ELF-1 (cell line): Measurements from ENCODE around the gene CBFA2T3.

Experiments
- DNase-seq: peaks from one replicate; pipeline ENCODE4 v3.0.0-alpha.2; 2016; ENCODE audit warnings: low read depth, low spot score

Gene CBFA2T3

GRCh38 chr16:88863426-88863825, 113.6 kb downstream of the CBFA2T3 start:
- DNase-seq: no peak

DNA sequence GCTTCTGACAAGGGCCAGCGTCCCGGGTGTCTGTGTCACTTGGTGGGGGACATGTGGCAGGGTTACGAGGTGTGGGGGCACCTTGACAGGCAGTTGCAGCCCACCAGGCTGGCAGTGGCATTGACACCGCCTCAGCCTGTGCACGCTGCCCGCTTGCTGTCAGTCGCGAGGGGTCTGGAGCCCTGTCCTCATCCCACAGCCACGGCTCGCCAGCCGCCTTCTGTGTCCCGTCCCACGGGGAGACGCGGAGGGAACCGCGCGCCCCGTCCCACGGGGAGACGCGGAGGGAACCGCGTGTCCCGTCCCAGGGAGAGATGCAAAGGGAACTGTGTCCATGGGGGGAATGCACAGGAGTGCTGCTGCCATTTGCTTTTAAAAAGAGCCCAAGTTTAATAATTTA, 114.0 kb downstream of the CBFA2T3 start:
- no peak for DNase-seq

DNA sequence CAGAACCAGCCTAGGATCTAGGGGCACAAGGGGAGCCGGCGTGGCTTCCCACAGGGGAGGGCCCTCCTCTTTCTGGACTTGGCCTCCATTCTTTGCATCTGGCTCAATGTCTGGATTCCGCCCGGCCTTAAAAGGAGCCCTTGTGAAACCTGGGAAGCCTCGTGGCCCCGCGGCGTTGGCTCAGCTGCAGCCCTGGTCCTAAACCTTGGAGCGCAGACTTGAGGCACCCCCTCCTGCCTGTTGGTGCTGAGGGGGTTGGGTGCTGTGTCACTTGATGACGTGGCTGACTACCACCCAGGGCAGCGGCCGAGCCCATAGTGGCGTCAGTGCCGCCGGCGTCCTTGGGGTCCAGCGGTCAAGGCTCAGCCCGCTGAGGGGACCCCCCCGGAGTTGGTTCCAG, 115.6 kb downstream of the CBFA2T3 start:
- no peak for DNase-seq

GRCh38 chr16:88859381-88860091, 117.5 kb downstream of the CBFA2T3 start:
- no peak for DNase-seq

DNA sequence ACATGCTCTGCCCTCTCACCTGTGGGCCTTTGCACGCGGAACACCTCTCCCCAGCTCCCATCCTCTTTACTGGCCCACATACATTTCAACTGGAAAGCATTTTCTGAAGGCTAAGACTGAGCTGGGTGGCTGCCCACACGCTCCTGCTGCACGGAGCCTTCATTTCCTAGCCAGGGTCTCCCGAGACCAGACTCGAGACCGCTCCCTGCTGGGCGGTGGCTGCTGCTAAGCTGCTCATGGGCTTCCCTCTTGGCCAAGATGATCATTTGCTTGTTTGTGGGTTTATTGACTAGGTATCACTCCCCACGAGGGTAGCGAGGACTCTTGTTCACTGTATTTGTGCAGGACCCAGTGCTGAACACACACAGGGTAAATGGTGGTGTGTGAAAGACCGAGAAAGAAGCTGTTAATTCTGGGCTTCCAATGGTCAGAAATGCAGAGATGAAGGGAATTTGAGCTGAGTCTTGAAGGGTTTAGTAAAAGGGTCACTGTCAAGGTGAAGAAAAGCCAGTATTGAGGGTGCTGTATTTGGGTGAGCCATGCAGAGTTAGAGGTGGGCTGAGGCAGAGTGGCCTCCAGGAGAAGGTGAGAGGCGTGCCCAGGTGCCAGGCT, 119.2 kb downstream of the CBFA2T3 start:
- DNase-seq: peak; percentile 73

GRCh38 chr16:88856828-88857727, 119.9 kb downstream of the CBFA2T3 start, which contains the start of the genes GALNS and TRAPPC2L:
Gene GALNS, minus strand, starts transcription at chr16:88856947. Its CDS starts 70 bp downstream, at chr16:88856877.
Gene TRAPPC2L, plus strand, starts transcription at chr16:88857127. Its CDS starts 24 bp downstream, at chr16:88857151.
- DNase-seq: peak; percentile 96

DNA sequence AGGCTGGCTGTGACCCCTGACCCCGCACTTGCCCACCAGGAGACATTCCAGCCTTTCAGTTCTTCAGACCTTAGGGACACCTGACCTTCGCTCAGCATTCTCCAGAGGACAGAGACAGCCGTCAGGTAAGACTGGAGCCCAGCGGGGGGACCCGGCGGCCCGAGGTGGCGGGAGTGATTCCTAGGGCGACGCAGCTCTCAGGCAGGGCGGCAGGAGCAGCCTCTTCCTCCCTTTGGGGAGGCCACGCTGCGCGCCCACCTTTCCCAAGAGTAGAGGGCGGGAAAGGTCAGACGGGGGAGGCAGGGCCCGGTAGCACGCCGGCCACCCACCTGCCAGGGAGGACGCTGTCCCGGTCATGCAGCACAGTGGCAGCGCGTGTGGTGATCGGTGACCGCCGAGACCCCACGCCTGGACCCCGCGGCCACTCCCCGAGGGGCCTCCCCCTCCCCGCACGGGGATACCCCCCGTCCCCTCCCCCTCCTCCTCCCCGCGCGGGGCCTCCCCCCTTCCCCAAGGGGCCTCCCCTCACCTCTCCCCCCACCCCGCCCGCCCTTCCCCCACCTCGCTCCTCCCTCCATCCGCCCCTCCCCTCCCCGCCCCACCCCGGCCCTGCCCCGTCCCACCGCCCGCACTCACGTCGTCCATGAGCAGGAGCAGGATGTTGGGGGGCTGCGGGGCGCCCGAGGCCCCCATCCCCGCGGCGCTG, 120.7 kb downstream of the CBFA2T3 start:
- DNase-seq: peak; percentile 75

GRCh38 chr16:88855736-88856121, 121.3 kb downstream of the CBFA2T3 start:
- no peak for DNase-seq

- no peak for DNase-seq
Measured at GRCh38 chr16:88855176-88855575, 121.8 kb downstream of the CBFA2T3 start.

DNA sequence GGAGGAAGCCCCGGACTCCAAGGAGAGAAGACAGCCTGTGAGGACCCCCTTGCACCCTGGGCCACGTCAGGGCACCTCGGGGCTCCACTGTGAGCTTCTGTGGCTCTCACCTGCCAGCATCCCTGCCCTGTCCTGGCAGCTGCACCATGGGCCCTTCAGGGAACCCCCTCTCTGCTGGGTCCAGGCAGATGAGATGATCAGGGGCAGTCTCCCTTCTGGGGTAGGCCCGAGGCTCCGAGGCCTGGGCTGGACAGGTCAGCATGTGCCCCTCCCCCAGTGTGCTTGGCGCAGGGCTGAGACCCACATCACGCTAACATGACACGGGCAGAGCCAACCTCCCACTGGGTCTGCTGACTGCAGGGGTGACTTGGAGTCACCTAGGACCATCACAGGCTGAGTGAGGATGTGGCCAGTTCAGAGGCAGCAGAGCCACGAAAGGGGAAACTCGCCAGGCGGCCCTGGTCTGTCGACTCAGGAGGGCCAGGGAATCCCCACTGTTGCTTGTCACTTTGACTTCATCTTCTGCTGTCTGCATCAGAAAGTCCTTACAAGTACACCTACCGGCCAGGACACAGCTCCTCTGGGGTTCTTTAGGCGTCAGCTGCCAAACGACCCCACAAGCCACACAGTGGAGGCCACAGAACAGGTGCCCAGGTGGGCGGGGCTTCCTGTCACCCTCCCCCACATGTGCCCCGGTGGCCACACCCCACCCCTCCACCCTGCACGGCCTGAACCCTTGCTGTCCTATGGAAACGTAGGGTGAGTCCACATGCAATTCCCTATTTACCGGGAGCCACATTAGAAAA, 122.5 kb downstream of the CBFA2T3 start:
- DNase-seq: no peak

- no peak for DNase-seq
Measured at GRCh38 chr16:88853325-88853941, 123.6 kb downstream of the CBFA2T3 start.

- no peak for DNase-seq
Measured at GRCh38 chr16:88851616-88852015, 125.4 kb downstream of the CBFA2T3 start.

GRCh38 chr16:88850531-88851199, 126.3 kb downstream of the CBFA2T3 start:
- DNase-seq: no peak

- DNase-seq: no peak
Measured at GRCh38 chr16:88848557-88848956, 128.4 kb downstream of the CBFA2T3 start.

DNA sequence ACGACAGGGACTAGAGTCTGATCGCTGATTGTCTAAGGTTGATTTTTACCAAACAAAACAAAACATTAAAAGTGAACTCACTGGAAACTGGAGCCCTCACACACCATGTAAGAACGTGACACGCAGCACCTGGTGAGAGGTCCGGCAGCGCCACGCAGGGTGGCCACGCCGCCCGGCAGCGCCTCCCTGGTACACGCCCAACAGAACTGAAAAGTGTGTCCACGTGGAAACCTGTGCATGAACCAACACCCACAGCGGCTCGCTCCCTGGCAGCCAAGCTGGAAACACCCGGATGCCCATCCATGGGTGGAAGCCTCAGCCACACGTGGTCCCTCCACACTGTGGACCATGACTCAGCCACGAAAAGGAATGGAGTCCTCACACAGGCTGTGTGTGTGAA, 129.4 kb downstream of the CBFA2T3 start:
- no peak for DNase-seq

DNA sequence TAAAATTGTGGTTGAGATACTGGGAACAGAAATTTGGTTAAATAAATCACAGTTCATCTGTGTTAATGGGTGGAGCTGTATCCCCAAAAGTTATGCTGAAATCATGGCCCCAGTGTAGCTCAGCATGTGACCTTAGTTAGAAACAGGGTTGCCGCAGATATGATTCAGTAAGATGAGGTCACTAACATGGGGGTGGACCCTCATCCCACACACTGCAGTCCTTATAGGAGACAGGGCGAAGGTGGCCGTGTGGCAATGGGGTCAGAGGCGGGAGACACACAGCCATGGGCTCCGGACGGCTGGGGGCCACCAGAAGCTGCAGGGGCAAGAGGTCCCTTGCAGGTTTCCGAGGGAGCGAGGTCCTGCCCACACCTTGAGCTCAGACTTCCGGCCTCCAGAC, 130.9 kb downstream of the CBFA2T3 start:
- DNase-seq: no peak

DNA sequence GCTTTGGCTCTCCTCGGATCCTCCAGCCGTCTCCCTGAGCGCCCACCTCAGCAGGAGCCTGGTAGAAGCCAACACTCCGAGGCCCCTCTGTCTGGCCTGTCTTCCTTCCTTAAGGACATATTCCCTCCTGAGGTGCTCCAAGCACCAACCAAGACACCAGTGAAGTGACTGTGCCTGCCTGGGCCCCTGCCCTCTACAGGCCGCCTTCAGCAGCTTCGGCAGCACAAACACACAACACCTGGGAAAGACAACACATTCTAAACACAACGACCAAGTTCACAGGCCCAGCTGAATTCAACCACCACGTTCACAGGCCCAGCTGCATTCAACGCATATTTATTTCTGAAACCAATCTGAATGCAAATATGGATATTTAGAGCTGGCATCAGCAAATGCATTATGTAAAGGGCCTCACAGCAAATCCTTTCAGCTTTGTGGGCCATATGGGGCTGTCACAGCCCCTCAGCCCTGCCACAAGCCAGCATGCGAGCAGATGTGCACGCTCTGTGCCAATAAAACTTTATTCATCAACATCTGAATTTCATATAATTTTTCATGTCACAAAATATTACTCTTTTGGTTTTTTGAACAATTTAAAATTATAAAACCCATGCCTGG, 132.5 kb downstream of the CBFA2T3 start:
- peak; percentile 18 for DNase-seq

- no peak for DNase-seq
Measured at GRCh38 chr16:88843256-88843655, 133.8 kb downstream of the CBFA2T3 start.

- DNase-seq: no peak
Measured at GRCh38 chr16:88842806-88843205, 134.2 kb downstream of the CBFA2T3 start.
